ENCODE results near the gene NSDHL.

NSDHL gene

GRCh38 chrX:152866386-152866785 is 35.5 kb downstream of the NSDHL start:
- Mint-ChIP-seq H3K36me3 (ENCODE audit: low read depth) (peaks cover 67% of the 10 kb centered on the region), H3K27ac (no peak overlapping the region), H3K9me3 (no peaks in the 10 kb centered on the region), H3K4me3 (no peak overlapping the region), H3K27me3 (peaks cover 18% of the 10 kb centered on the region), H3K4me1 (ENCODE audit: low read depth) (no peaks in the 10 kb centered on the region)
- no peak for DNase-seq

- Mint-ChIP-seq H3K4me1 (ENCODE audit: low read depth) (peaks cover 8% of the 10 kb centered on the region), H3K27me3 (peaks cover 11% of the 10 kb centered on the region), H3K27ac (no peak overlapping the region), H3K4me3 (no peak overlapping the region), H3K9me3 (no peaks in the 10 kb centered on the region), H3K36me3 (ENCODE audit: low read depth) (peaks cover 56% of the 10 kb centered on the region)
- DNase-seq, result no peak
Observed at GRCh38 chrX:152869972-152870371, 39.1 kb downstream of the NSDHL start.

GRCh38 chrX:152871260-152871659 is 40.4 kb downstream of the NSDHL start:
- H3K36me3 Mint-ChIP-seq (ENCODE audit: low read depth), result peaks cover 45% of the 10 kb centered on the region
- no peak overlapping the region for H3K4me3 Mint-ChIP-seq
- H3K27ac Mint-ChIP-seq, result no peak overlapping the region
- H3K4me1 Mint-ChIP-seq (ENCODE audit: low read depth), result peaks cover 8% of the 10 kb centered on the region
- H3K27me3 Mint-ChIP-seq, result peaks cover 21% of the 10 kb centered on the region
- no peak for DNase-seq
- no peaks in the 10 kb centered on the region for H3K9me3 Mint-ChIP-seq

GRCh38 chrX:152872522-152872921 is 41.7 kb downstream of the NSDHL start:
- no peak overlapping the region for H3K4me3 Mint-ChIP-seq
- DNase-seq, result no peak
- peaks cover 35% of the 10 kb centered on the region for H3K36me3 Mint-ChIP-seq (ENCODE audit: low read depth)
- no peak overlapping the region for H3K27ac Mint-ChIP-seq
- H3K4me1 Mint-ChIP-seq (ENCODE audit: low read depth), result peaks cover 8% of the 10 kb centered on the region
- H3K9me3 Mint-ChIP-seq, result no peaks in the 10 kb centered on the region
- peaks cover 18% of the 10 kb centered on the region for H3K27me3 Mint-ChIP-seq

GRCh38 chrX:152873361-152873760 is 42.5 kb downstream of the NSDHL start:
- Mint-ChIP-seq H3K27ac (no peak overlapping the region), H3K4me3 (no peak overlapping the region), H3K27me3 (peaks cover 21% of the 10 kb centered on the region), H3K36me3 (ENCODE audit: low read depth) (peaks cover 28% of the 10 kb centered on the region), H3K4me1 (ENCODE audit: low read depth) (peaks cover 8% of the 10 kb centered on the region), H3K9me3 (no peaks in the 10 kb centered on the region)
- no peak for DNase-seq

GRCh38 chrX:152876931-152877840 is 46.3 kb downstream of the NSDHL start:
- H3K36me3 Mint-ChIP-seq (ENCODE audit: low read depth), result no peaks in the 10 kb centered on the region
- no peak for DNase-seq
- H3K4me1 Mint-ChIP-seq (ENCODE audit: low read depth), result peaks cover 4% of the 10 kb centered on the region
- no peak overlapping the region for H3K4me3 Mint-ChIP-seq
- peaks cover 38% of the 10 kb centered on the region for H3K27me3 Mint-ChIP-seq
- H3K27ac Mint-ChIP-seq, result no peak overlapping the region
- H3K9me3 Mint-ChIP-seq, result no peaks in the 10 kb centered on the region

GRCh38 chrX:152878976-152879755 is 48.3 kb downstream of the NSDHL start:
- H3K27ac Mint-ChIP-seq, result no peak overlapping the region
- no peaks in the 10 kb centered on the region for H3K9me3 Mint-ChIP-seq
- H3K36me3 Mint-ChIP-seq (ENCODE audit: low read depth), result no peaks in the 10 kb centered on the region
- H3K4me1 Mint-ChIP-seq (ENCODE audit: low read depth), result no peaks in the 10 kb centered on the region
- no peak overlapping the region for H3K4me3 Mint-ChIP-seq
- peaks cover 46% of the 10 kb centered on the region for H3K27me3 Mint-ChIP-seq
- DNase-seq, result no peak

- Mint-ChIP-seq H3K4me1 (ENCODE audit: low read depth) (no peaks in the 10 kb centered on the region), H3K27me3 (peaks cover 48% of the 10 kb centered on the region), H3K4me3 (no peak overlapping the region), H3K9me3 (no peaks in the 10 kb centered on the region), H3K27ac (no peak overlapping the region), H3K36me3 (ENCODE audit: low read depth) (no peaks in the 10 kb centered on the region)
- no peak for DNase-seq
Observed at GRCh38 chrX:152881289-152881688, 50.4 kb downstream of the NSDHL start.

- no peaks in the 10 kb centered on the region for H3K36me3 Mint-ChIP-seq (ENCODE audit: low read depth)
- no peaks in the 10 kb centered on the region for H3K9me3 Mint-ChIP-seq
- no peak overlapping the region for H3K4me3 Mint-ChIP-seq
- no peaks in the 10 kb centered on the region for H3K4me1 Mint-ChIP-seq (ENCODE audit: low read depth)
- peak; percentile 14 for DNase-seq
- no peak overlapping the region for H3K27ac Mint-ChIP-seq
- H3K27me3 Mint-ChIP-seq, result peaks cover 53% of the 10 kb centered on the region
Observed at GRCh38 chrX:152884171-152884570, 53.3 kb downstream of the NSDHL start.

- Mint-ChIP-seq H3K4me1 (ENCODE audit: low read depth) (no peaks in the 10 kb centered on the region), H3K27me3 (peaks cover 66% of the 10 kb centered on the region)
Observed at GRCh38 chrX:152886716-152887115, 55.9 kb downstream of the NSDHL start.

GRCh38 chrX:152892499-152892898 is 61.6 kb downstream of the NSDHL start:
- peaks cover 79% of the 10 kb centered on the region for H3K27me3 Mint-ChIP-seq
- no peaks in the 10 kb centered on the region for H3K4me1 Mint-ChIP-seq (ENCODE audit: low read depth)
- H3K27ac Mint-ChIP-seq, result no peak overlapping the region
- no peak overlapping the region for H3K4me3 Mint-ChIP-seq
- H3K9me3 Mint-ChIP-seq, result no peaks in the 10 kb centered on the region
- no peak for DNase-seq
- no peaks in the 10 kb centered on the region for H3K36me3 Mint-ChIP-seq (ENCODE audit: low read depth)

More at GRCh38 chrX:152886716-152887115, 55.9 kb downstream of the NSDHL start:
- no peak for DNase-seq
- Mint-ChIP-seq H3K36me3 (ENCODE audit: low read depth) (no peaks in the 10 kb centered on the region), H3K9me3 (no peaks in the 10 kb centered on the region), H3K27ac (no peak overlapping the region), H3K4me3 (no peak overlapping the region)

GRCh38 chrX:152892999-152893891 is 62.4 kb downstream of the NSDHL start:
- Mint-ChIP-seq H3K27ac (no peak overlapping the region), H3K36me3 (ENCODE audit: low read depth) (no peaks in the 10 kb centered on the region), H3K27me3 (peaks cover 78% of the 10 kb centered on the region), H3K4me3 (no peak overlapping the region), H3K4me1 (ENCODE audit: low read depth) (no peaks in the 10 kb centered on the region), H3K9me3 (no peaks in the 10 kb centered on the region)
- DNase-seq, result no peak

- H3K4me1 Mint-ChIP-seq (ENCODE audit: low read depth), result no peaks in the 10 kb centered on the region
- DNase-seq, result no peak
- no peaks in the 10 kb centered on the region for H3K9me3 Mint-ChIP-seq
- no peaks in the 10 kb centered on the region for H3K36me3 Mint-ChIP-seq (ENCODE audit: low read depth)
- no peak overlapping the region for H3K27ac Mint-ChIP-seq
- H3K4me3 Mint-ChIP-seq, result no peak overlapping the region
- H3K27me3 Mint-ChIP-seq, result peaks cover 81% of the 10 kb centered on the region
Observed at GRCh38 chrX:152893980-152894610, 63.2 kb downstream of the NSDHL start.

GRCh38 chrX:152895121-152895520 is 64.3 kb downstream of the NSDHL start:
- H3K36me3 Mint-ChIP-seq (ENCODE audit: low read depth), result no peaks in the 10 kb centered on the region
- no peaks in the 10 kb centered on the region for H3K4me1 Mint-ChIP-seq (ENCODE audit: low read depth)
- no peak overlapping the region for H3K27ac Mint-ChIP-seq
- DNase-seq, result no peak
- H3K9me3 Mint-ChIP-seq, result no peaks in the 10 kb centered on the region
- H3K4me3 Mint-ChIP-seq, result no peak overlapping the region
- H3K27me3 Mint-ChIP-seq, result peaks cover 77% of the 10 kb centered on the region

All from activated T-cell treated with anti-CD3 and anti-CD28 coated beads, Interleukin-2, amount 50 U/mL, for 24 hours (primary cell).